Osteoblast (primary cell): ENCODE data around the gene GSE1. TPM values are rescaled to one million over a fixed set of nuclear protein-coding genes. Genes with fewer than 3 reads are reported as not detected.

ENCODE experiments used
- DNase-seq: peaks from one replicate; pipeline ENCODE4 v3.0.0; 2011; ENCODE audit warnings: low spot score, mixed read lengths; ENCODE audit not compliant: insufficient read length; ENCODE audit errors: missing footprints
- H2AFZ ChIP-seq: 2 replicates; pipeline ENCODE4 v1.6.0; 2011; ENCODE audit warnings: mild to moderate bottlenecking, low read length
- H3K27ac ChIP-seq: 2 replicates; pipeline ENCODE4 v1.5.1; 2011; ENCODE audit warnings: mild to moderate bottlenecking, low read depth, low read length, moderate library complexity
- H3K27me3 ChIP-seq: 2 replicates; pipeline ENCODE4 v1.6.0; 2012; ENCODE audit warnings: mild to moderate bottlenecking, control low read depth, inconsistent platforms, low read length, moderate library complexity; ENCODE audit not compliant: insufficient read depth
- H3K36me3 ChIP-seq: 2 replicates; pipeline ENCODE4 v1.5.1; 2011; ENCODE audit warnings: mild to moderate bottlenecking, low read length, control low read depth, moderate library complexity; ENCODE audit not compliant: insufficient read depth
- H3K4me1 ChIP-seq: 2 replicates; pipeline ENCODE4 v1.5.1; 2011; ENCODE audit warnings: mild to moderate bottlenecking, low read length, control low read depth, moderate library complexity; ENCODE audit not compliant: insufficient read depth
- H3K4me2 ChIP-seq: 2 replicates; pipeline ENCODE4 v1.6.0; 2011; ENCODE audit warnings: mild to moderate bottlenecking, low read length; ENCODE audit not compliant: insufficient read depth
- H3K4me3 ChIP-seq: fragments of 200-600 bp; sonication (generic); 3 replicates; pipeline ENCODE4 v1.5.1; 2012; ENCODE audit warnings: mild to moderate bottlenecking, low read length, inconsistent platforms; ENCODE audit not compliant: insufficient read depth
- H3K79me2 ChIP-seq: 2 replicates; pipeline ENCODE4 v1.6.0; 2012; ENCODE audit warnings: mild to moderate bottlenecking, low read length, control low read depth, inconsistent platforms; ENCODE audit not compliant: insufficient read depth
- H3K9me3 ChIP-seq: 2 replicates; pipeline ENCODE4 v1.5.1; 2011; ENCODE audit warnings: low read depth, low read length, control low read depth
- H4K20me1 ChIP-seq: 2 replicates; pipeline ENCODE4 v1.6.0; 2012; ENCODE audit warnings: mild to moderate bottlenecking, low read length, control low read depth; ENCODE audit not compliant: insufficient read depth
- total RNA-seq: library from RNA; depleted of rRNA; stranded (reverse); fragments of >200 nt; gene quantifications from 2 replicates; pipeline ENCODE4 v1.2.3, GENCODE V29; 2012
- TF ChIP-seq, protein P1 (sequence below): IDR thresholded peaks from 2 replicates; pipeline ENCODE4 v1.5.1; 2011; ENCODE audit warnings: mild to moderate bottlenecking, low read depth, low read length, moderate library complexity; ENCODE audit errors: extremely low read depth

The GSE1 gene
- total RNA-seq, 1 donor, result 49.6 TPM

DNA sequence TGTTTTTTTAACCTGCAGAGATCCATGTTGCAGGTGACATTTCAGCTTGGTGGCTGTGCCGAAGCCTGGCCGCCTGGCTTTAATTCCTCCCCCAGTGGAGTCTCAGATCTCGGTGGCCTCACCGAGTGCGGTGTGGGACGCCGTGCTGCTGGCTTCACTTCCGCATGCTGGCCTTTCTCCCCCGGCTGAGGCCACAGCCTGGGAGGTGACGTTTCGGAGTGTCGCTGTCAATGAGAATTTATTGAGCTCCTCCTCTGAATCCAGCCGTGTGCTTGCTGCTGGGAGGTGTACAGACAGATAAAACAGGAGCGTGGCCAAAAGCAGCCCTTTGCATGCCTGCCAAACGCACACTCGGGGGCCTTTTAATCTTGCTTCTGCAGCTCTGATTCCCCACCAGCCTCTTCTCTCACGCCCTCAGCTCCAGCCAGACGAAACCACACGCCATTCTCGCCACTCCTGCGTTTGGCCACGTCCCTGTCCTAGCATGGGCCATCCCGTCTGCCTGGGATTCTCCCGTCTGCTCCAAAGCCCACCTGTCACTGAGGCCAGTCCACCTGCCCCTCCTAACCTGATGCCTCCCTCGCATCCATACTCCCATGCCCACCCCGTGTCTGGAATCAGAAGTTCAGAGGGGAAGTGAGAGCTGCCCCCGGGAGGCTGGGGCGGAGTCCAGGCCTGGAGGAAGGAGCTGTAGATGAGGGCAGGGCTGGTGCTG lies 3.6 kb downstream of the GSE1 start:
- Histone ChIP-seq H3K4me3 (no peak overlapping the region), H3K36me3 (no peaks in the 10 kb centered on the region), H3K27me3 (no peaks in the 10 kb centered on the region), H2AFZ (no peak overlapping the region), H3K4me1 (peaks cover 24% of the 10 kb centered on the region), H3K79me2 (peaks cover 74% of the 10 kb centered on the region), H3K4me2 (no peak overlapping the region), H4K20me1 (peaks cover 73% of the 10 kb centered on the region), H3K27ac (no peak overlapping the region), H3K9me3 (no peaks in the 10 kb centered on the region)
- DNase-seq, result no peak
- TF ChIP-seq, protein P1, sequence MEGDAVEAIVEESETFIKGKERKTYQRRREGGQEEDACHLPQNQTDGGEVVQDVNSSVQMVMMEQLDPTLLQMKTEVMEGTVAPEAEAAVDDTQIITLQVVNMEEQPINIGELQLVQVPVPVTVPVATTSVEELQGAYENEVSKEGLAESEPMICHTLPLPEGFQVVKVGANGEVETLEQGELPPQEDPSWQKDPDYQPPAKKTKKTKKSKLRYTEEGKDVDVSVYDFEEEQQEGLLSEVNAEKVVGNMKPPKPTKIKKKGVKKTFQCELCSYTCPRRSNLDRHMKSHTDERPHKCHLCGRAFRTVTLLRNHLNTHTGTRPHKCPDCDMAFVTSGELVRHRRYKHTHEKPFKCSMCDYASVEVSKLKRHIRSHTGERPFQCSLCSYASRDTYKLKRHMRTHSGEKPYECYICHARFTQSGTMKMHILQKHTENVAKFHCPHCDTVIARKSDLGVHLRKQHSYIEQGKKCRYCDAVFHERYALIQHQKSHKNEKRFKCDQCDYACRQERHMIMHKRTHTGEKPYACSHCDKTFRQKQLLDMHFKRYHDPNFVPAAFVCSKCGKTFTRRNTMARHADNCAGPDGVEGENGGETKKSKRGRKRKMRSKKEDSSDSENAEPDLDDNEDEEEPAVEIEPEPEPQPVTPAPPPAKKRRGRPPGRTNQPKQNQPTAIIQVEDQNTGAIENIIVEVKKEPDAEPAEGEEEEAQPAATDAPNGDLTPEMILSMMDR, result no peak

DNA sequence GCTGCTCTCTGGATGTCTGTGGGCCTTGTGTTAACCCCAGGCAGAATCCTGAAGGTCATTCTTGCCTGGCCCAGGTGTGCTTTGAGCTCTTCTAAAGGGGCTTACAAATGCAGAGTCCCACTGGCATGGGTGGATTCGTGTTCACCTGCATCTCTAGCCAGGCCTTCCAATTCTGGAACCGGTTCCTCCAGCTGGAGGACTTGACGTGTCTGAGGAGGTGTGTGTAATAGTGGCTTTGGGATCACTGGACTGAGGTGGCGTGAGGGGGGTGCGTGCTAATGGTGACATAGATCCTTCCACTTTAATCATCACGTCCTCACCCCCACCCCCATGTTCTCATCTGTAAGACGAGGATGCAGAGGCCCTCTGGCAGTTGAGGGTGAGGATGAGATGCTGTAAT lies 4.8 kb downstream of the GSE1 start:
- TF ChIP-seq, protein P1, result no peak
- Histone ChIP-seq H3K4me2 (no peak overlapping the region), H3K27me3 (no peaks in the 10 kb centered on the region), H3K79me2 (peaks cover 86% of the 10 kb centered on the region), H3K27ac (no peak overlapping the region), H3K4me1 (peaks cover 17% of the 10 kb centered on the region), H2AFZ (no peak overlapping the region), H4K20me1 (peaks cover 85% of the 10 kb centered on the region), H3K9me3 (no peaks in the 10 kb centered on the region), H3K36me3 (no peaks in the 10 kb centered on the region), H3K4me3 (no peak overlapping the region)
- DNase-seq, result no peak

DNA sequence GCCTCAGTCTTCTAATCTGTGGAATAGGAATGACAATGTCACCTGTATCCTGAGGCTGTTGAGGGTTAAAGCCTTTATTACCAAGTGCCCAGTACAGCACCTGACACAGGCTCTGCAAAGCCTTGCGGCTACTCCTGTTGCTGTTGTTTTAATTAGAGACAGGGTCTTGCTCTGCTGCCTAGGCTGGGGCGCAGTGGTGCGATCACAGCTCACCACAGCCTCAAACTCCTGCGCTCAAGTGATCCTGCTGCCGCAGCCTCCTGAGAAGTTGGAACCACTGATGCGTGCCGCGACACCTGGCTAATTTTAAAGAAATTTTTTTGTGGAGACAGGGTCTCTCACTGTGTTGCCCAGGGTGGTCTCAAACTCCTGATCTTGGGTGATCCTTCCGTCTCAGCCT lies 5.4 kb downstream of the GSE1 start:
- no peak overlapping the region for H2AFZ ChIP-seq
- no peak overlapping the region for H3K4me3 ChIP-seq
- H3K27ac ChIP-seq, result no peak overlapping the region
- H3K4me1 ChIP-seq, result peaks cover 14% of the 10 kb centered on the region
- H3K9me3 ChIP-seq, result no peaks in the 10 kb centered on the region
- DNase-seq, result no peak
- H3K27me3 ChIP-seq, result no peaks in the 10 kb centered on the region
- H3K36me3 ChIP-seq, result no peaks in the 10 kb centered on the region
- peaks cover 87% of the 10 kb centered on the region for H3K79me2 ChIP-seq
- H3K4me2 ChIP-seq, result no peak overlapping the region
- peaks cover 91% of the 10 kb centered on the region for H4K20me1 ChIP-seq
- TF ChIP-seq, protein P1, result no peak

DNA sequence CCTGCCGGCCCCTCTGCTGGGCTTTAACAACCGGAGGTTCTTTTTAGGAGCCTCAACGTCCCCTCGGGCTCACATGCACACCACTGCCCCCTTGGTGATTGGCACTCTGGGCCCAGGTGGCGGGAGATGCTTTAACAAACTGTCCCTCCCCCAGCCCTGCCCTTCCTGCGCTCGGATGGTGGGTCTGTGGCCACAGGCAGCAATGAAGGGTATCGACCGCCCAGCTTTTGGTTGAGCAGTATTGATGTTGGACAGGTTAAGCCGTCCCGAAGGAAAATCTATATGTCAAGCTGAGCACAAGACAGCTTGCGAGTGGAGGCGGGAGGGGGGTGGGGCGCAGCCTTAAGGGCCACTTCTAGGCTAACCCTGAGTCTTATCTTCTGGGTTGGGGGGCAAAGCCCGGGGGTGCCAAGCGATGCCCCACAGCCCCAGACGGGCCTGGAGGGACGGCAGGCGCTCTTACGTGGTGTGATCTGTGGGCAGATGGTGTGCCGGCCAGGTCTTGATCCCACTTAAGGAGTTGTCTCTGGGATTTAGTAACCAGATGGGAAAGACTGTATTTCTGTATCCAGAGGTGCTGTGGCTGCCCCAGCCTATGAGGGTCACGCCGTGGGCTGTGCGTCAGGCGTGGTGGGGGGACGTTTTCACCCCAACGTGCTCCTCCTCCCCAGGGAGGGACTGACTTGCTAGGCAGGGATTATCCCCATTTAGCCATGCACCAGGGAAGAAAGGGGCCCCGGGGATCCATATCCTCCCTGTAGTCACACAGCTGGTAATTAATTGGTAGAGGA lies 6.2 kb downstream of the GSE1 start:
- no peak overlapping the region for H3K27ac ChIP-seq
- H2AFZ ChIP-seq, result no peak overlapping the region
- H4K20me1 ChIP-seq, result peaks cover 98% of the 10 kb centered on the region
- H3K9me3 ChIP-seq, result no peaks in the 10 kb centered on the region
- no peak for DNase-seq
- TF ChIP-seq, protein P1, result no peak
- H3K4me1 ChIP-seq, result peaks cover 14% of the 10 kb centered on the region
- no peak overlapping the region for H3K4me2 ChIP-seq
- no peak overlapping the region for H3K4me3 ChIP-seq
- H3K79me2 ChIP-seq, result peaks cover 94% of the 10 kb centered on the region
- no peaks in the 10 kb centered on the region for H3K36me3 ChIP-seq
- H3K27me3 ChIP-seq, result no peaks in the 10 kb centered on the region
